ENCODE measurements around the gene CAPS.

CAPS gene

GRCh38 chr19:5892772-5893275 lies 21.2 kb upstream of the CAPS start:
- DNase-seq = no peak

GRCh38 chr19:5893296-5893903 lies 20.7 kb upstream of the CAPS start:
- no peak for DNase-seq

- no peak for DNase-seq
These were observed 19.9 kb upstream of the CAPS start for GRCh38 chr19:5893907-5894703.

GRCh38 chr19:5894704-5895349 lies 19.2 kb upstream of the CAPS start:
- DNase-seq = no peak

- DNase-seq = no peak
These were observed 18.6 kb upstream of the CAPS start for GRCh38 chr19:5895409-5895808.

DNA sequence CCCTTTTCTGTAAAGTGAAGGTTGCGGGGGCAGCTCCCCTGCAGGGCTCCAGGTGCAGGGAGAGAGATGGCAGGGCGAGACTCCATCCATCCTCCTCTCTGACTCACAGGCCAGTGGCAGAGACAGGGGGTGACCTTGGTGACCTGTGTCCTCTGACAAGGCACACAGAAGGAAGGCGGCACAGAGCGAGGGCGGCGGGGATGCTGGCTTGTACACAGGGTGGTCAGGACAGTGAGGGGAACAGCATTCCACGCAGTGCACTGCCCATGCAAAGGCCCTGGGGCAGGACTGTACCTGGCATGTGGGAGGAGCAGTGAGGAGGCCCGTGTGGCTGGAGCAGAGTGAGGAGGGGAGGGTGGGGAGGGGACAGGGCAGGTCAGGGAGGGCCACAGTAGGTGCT lies 18.2 kb upstream of the CAPS start:
- no peak for DNase-seq

GRCh38 chr19:5896365-5897076 lies 17.5 kb upstream of the CAPS start:
- no peak for DNase-seq

DNA sequence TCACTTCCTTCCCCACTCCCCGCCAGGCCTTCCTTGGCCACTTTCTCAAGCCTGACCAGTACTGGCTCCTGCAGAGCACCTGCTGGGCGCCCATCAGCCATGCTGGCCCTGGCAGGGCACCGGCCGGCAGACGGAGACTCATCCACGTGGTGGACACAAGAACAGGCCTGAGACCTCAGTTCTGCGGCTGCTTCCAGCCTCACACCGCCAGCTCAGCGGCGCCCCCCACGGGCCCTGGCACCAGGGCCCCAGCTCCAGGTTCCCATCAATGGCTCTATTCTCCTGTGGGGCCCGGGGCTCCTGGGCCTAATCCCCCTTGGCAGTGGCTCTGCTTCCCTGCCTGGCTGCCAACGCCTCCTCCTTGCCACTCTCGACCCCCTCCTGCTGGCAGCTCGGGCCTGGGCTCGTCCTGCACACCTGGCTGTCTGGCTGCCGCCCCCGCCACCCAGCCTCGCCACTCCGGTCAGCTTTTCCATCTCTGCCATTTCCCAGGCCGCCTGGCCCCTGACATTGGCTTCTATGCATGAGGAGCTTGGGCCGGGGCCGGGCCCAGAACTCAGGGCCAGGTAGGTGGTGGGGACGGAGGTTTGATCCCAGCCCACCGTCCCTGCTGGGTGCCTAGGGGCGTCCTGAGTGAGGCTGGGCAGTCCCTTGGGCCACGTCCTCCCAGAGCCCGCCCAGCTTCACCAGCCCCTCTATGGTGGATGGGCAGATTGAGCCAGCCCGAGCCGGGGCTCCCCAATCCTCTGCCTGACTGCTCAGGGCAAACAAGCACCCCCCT lies 16.7 kb upstream of the CAPS start:
- no peak for DNase-seq

GRCh38 chr19:5899728-5900526 lies 14.1 kb upstream of the CAPS start:
- no peak for DNase-seq

DNA sequence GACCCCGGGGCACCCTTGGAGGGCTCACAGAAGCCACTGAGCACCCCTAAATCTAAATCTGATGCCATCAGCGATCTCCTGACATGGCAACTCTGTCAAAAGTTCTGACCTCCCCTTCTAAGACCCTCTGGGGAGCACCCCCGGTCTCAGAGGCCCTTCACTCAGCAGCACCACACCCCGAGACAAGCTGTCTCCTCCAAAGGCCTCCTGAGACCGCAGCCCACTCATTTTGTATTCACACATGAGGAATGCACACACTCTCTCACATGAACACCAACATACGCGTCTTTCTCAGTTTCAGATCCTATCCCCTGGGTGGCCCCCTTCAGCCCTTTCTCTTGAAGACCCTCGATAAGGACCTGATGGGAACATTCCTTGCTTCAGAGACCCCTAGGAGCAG lies 13.1 kb upstream of the CAPS start:
- DNase-seq = no peak

DNA sequence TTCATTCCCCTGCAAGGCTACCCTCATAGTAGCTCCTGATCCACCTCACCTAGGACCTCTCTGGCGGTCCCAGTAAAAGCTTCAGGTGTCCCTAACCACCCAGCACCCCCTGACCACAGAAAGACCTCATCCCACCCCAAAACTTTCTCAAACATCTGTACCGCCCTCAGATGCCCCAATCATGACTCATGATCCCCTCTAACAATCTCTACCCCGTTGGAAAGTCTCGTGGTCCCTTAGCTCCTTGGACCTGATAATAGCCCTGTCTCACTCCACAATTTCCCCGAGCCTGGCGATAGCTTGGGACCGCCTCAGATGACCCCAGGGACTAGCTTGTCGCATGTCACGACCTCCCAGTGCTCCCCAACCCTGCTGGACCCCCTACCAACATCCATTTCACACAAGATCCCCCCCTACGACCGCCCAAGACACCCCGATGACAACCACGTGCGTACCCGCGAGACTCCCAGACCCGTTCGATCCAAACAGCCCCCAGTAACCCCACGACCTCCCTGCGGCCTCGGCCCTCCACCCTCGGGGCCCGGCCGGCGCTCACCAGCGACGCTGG lies 10.9 kb upstream of the CAPS start:
- DNase-seq = no peak

DNA sequence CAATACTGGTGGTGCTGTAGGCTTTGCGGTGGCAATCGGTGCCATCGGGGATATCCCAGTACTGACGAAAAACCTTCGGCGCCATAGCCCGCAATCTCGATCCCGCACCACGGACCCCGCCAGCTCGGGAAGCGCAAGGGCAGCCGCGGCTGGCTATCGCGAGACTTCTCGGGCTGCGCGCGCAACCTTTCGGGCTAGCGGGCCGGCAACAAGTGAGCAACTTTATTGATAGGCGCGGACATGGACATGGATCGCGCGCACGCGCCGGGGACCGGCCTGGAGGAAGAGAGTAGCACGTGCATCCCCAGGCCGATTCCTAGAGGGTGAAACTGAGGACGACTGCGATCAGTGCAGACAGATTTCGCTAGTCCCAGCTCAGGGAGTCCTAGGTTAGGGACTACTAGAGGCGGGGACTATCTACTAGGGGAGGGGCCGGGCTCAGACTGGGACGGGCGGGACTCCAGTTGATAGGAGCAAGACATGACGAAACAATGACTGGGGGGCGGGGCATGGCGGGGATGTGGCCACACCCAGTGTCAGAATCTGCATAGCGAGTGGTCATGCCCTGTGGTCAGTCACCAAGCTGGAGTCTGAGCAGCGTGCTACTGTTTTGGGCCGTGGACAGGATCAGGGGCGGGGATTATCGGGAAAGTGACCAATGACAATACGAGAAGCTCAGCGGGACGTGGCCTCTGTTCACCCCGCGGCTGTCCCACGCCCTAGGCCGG lies 10.3 kb upstream of the CAPS start, which contains the start of gene NDUFA11:
NDUFA11 (minus strand) TSS at position 167 of the 728 bp plus-strand sequence; CDS start at position 85, 82 bp downstream.
- DNase-seq = peak; percentile 95

GRCh38 chr19:5904352-5905113 lies 9.5 kb upstream of the CAPS start, which contains the start of gene VMAC:
TSS of gene VMAC (plus strand) at chr19:5904872. CDS start at chr19:5904891, 19 bp downstream.
- peak; percentile 100 for DNase-seq

- DNase-seq = no peak
These were observed 8.8 kb upstream of the CAPS start for GRCh38 chr19:5905114-5905778.

DNA sequence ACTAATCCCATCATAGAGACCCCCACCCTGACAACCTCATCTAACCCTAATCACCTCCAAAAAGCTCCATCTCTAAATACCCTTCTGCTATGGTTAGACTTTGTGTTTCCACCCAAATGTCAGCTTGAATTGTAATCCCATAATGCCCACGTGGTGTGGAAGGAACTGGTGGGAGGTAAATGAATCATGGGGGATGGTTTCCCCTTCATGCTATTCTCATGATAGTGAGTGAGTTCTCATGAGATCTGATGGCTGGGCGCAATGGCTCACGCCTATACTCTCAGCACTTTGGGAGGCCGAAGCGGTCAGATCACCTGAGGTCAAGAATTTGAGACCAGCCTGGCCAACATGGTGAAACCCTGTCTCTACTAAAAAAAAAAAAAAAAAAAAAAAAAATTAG lies 6.8 kb upstream of the CAPS start:
- DNase-seq = no peak

DNA sequence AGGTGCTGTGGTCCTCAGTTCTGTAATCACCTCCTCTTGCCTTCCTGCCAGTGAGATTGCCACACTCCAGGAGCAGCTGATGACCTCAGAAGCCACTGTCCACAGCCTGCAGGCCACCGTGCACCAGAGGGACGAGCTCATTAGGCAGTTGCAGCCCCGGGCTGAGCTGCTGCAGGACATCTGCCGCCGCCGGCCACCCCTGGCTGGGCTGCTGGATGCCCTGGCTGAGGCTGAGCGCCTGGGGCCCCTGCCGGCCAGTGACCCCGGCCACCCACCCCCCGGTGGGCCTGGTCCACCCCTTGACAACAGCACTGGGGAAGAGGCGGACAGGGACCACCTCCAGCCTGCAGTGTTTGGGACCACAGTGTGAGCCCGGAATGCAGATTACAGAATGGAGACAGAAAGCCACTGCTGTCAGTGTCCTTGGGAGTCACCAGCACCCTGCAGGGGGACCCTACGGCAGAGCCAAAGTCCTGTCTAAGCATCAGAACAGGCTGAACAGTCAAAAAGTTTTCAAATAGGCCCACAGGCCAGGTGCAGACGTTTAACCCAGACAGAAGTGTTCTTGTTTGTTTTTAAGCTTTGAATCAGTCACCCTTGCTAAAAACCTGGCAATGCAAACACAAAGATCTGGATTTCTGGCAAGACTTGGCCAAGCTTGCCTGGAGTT lies 5.1 kb upstream of the CAPS start:
- DNase-seq = no peak

- no peak for DNase-seq
These were observed 3.5 kb upstream of the CAPS start for GRCh38 chr19:5910638-5910907.

GRCh38 chr19:5911366-5911765 lies 2.7 kb upstream of the CAPS start:
- no peak for DNase-seq

- no peak for DNase-seq
These were observed 312 bp downstream of the CAPS start for GRCh38 chr19:5914358-5914774.

Data from activated gamma-delta T cell treated with Interleukin-2 at 50 U/mL for 16 hours (primary cell).